OCI-LY3 (cell line): ENCODE data around the gene PDK1.

Experiments
- CTCF ChIP-seq: fragments of 200-600, 300-600 bp; sonication (generic); IDR thresholded peaks from 2 replicates; pipeline ENCODE4 v1.5.1; 2014; ENCODE audit warnings: antibody characterized with exemption, low read length, low read depth
- EZH2phosphoT487 ChIP-seq: fragments of 200-600 bp; shearing (Covaris generic); IDR thresholded peaks from 2 replicates; pipeline ENCODE4 v1.6.1; 2018; ENCODE audit warnings: antibody characterized with exemption, mixed run types, low read depth

GRCh38 chr2:172539767-172540166, 16.1 kb upstream of the PDK1 start:
- TF ChIP-seq CTCF (no peak), EZH2phosphoT487 (no peak)
